Endothelial cell of umbilical vein (primary cell): ENCODE data around the gene COA7. TPM values are rescaled to one million over a fixed set of nuclear protein-coding genes. Genes with fewer than 3 reads are reported as not detected.

Source experiments
- BruUV-seq: library from RNA; stranded (reverse); fragments of 400-500 nt; replicated peaks from 2 replicates; lab custom pipeline; 2021; lab: Mats Ljungman, UMichigan
- CTCF ChIA-PET: fragments of 300-600, 350-600 bp; sonication (Branson Sonifier 250); formaldehyde crosslinking; loops from one replicate; lab custom pipeline; 2021; ENCODE audit warnings: antibody characterized with exemption, inconsistent platforms; lab: Charles Lee
- POLR2A ChIA-PET: fragments of 300-600, 350-600 bp; sonication (Branson Sonifier 250); formaldehyde crosslinking; loops from one replicate; lab custom pipeline; 2021; ENCODE audit warnings: antibody characterized with exemption, inconsistent platforms; lab: Charles Lee
- DNase-seq: peaks from one replicate; pipeline ENCODE4 v3.0.0-alpha.2; 2011; ENCODE audit warnings: low read depth, low spot score
- FAIRE-seq: peaks from 2 replicates; lab custom pipeline; 2011; peaks lifted over from hg19 to GRCh38; lab: Jason Lieb, UNC
- H2AFZ ChIP-seq: 2 replicates; pipeline ENCODE4 v1.6.0; 2012; ENCODE audit warnings: low read depth, low read length, control low read depth, inconsistent platforms
- H3K27ac ChIP-seq: 2 replicates; pipeline ENCODE4 v1.5.1; 2011; ENCODE audit warnings: low read depth, mild to moderate bottlenecking, control low read depth, low read length, moderate library complexity; ENCODE audit not compliant: insufficient read depth
- H3K27me3 ChIP-seq, 2 experiments: 2 replicates each; pipeline versions ENCODE4 v1.6.0 to v1.6.1; 2011; ENCODE audit warnings: low read length in 2 of 2, mixed read lengths in 1 of 2; ENCODE audit not compliant: control insufficient read depth in 2 of 2, insufficient read depth in 2 of 2
- H3K36me3 ChIP-seq, 2 experiments: 2 replicates in 1 of 2; 3 replicates in 1 of 2; pipeline ENCODE4 v1.5.1; 2011; ENCODE audit warnings: low read length in 2 of 2, mild to moderate bottlenecking in 1 of 2, moderate library complexity in 1 of 2; ENCODE audit not compliant: control insufficient read depth in 2 of 2, insufficient read depth in 2 of 2; ENCODE audit errors: extremely low read depth in 1 of 2
- H3K4me1 ChIP-seq: 3 replicates; pipeline ENCODE4 v1.5.1; 2011; ENCODE audit warnings: mild to moderate bottlenecking, low read length; ENCODE audit not compliant: control insufficient read depth, insufficient read depth; ENCODE audit errors: extremely low read depth
- H3K4me2 ChIP-seq: 2 replicates; pipeline ENCODE4 v1.6.1; 2011; ENCODE audit warnings: low read length, control low read depth, mixed read lengths; ENCODE audit not compliant: insufficient read depth
- H3K4me3 ChIP-seq, 3 experiments: fragments of 200-600 bp in 1 of 3; sonication (generic), shearing (Covaris generic) in 1 of 3; replicated peaks in 1 of 3; 2 replicates each; pipeline ENCODE4 v1.5.1; 2011 to 2016; ENCODE audit warnings: control low read depth in 3 of 3, low read length in 3 of 3, mild to moderate bottlenecking in 2 of 3, inconsistent platforms in 1 of 3, low read depth in 1 of 3, moderate library complexity in 1 of 3; ENCODE audit not compliant: insufficient read depth in 1 of 3
- H3K79me2 ChIP-seq: 2 replicates; pipeline ENCODE4 v1.6.0; 2012; ENCODE audit warnings: low read length, inconsistent platforms; ENCODE audit not compliant: control insufficient read depth, insufficient read depth
- H3K9ac ChIP-seq: replicated peaks from 2 replicates; pipeline ENCODE3; 2011; ENCODE audit warnings: low read length, control low read depth; ENCODE audit not compliant: insufficient read depth; ENCODE audit errors: extremely low read depth
- H3K9me1 ChIP-seq: replicated peaks from 3 replicates; pipeline ENCODE4 v1.6.0; 2011; ENCODE audit warnings: mild to moderate bottlenecking, low read length; ENCODE audit not compliant: control insufficient read depth, insufficient read depth; ENCODE audit errors: extremely low read depth
- H3K9me3 ChIP-seq: replicated peaks from 2 replicates; pipeline ENCODE4 v1.5.1; 2012; ENCODE audit warnings: low read length, inconsistent platforms; ENCODE audit not compliant: control insufficient read depth, insufficient read depth
- H4K20me1 ChIP-seq: replicated peaks from 2 replicates; pipeline ENCODE3; 2011; ENCODE audit warnings: mild to moderate bottlenecking, low read length; ENCODE audit not compliant: control insufficient read depth, insufficient read depth; ENCODE audit errors: extremely low read depth
- CTCF ChIP-seq, 2 donors: IDR thresholded peaks; 1 replicate in 1 of 2; 2 replicates in 1 of 2; pipeline ENCODE4 v1.5.1; 2011; ENCODE audit warnings: low read length in 2 of 2, mild to moderate bottlenecking in 2 of 2, moderate library complexity in 2 of 2, control low read depth in 1 of 2, inconsistent platforms in 1 of 2, low read depth in 1 of 2; ENCODE audit not compliant: insufficient read depth in 1 of 2; ENCODE audit errors: extremely low read depth in 1 of 2
- EZH2 ChIP-seq: IDR thresholded peaks from 2 replicates; pipeline ENCODE4 v1.6.1; 2012; ENCODE audit warnings: borderline replicate concordance, low read depth, mild to moderate bottlenecking, moderate library complexity, low read length, inconsistent platforms; ENCODE audit not compliant: severe bottlenecking
- FOS ChIP-seq: IDR thresholded peaks from 2 replicates; pipeline ENCODE4 v1.6.1; 2011; ENCODE audit warnings: mild to moderate bottlenecking, low read length, moderate library complexity, borderline replicate concordance; ENCODE audit not compliant: insufficient read depth
- GATA2 ChIP-seq: IDR thresholded peaks from 2 replicates; pipeline ENCODE4 v1.7.0; 2011; ENCODE audit warnings: low read depth, mild to moderate bottlenecking, moderate library complexity, mixed read lengths, low read length; ENCODE audit not compliant: insufficient read length, insufficient read depth
- JUN ChIP-seq: IDR thresholded peaks from 2 replicates; pipeline ENCODE4 v1.6.1; 2011; ENCODE audit warnings: borderline replicate concordance, low read depth; ENCODE audit not compliant: insufficient read length, insufficient read depth
- MYC ChIP-seq: IDR thresholded peaks from one replicate; pipeline ENCODE4 v1.6.1; 2011; ENCODE audit warnings: mild to moderate bottlenecking, low read depth, low read length
- POLR2A ChIP-seq: IDR thresholded peaks from 2 replicates; pipeline ENCODE4 v1.6.1; 2012; ENCODE audit warnings: low read depth, mild to moderate bottlenecking, control low read depth, low read length
- POLR2AphosphoS5 ChIP-seq: IDR thresholded peaks from 2 replicates; pipeline ENCODE4 v1.6.1; 2012; ENCODE audit warnings: low read depth, mild to moderate bottlenecking, control low read depth, low read length, moderate library complexity; ENCODE audit not compliant: insufficient read depth
- dilution Hi-C: fragments of 300-500 bp; cut with MboI; formaldehyde crosslinking; loops from one replicate; pipeline ENCODE4 v1.15.0; 2019; ENCODE audit warnings: low sequenced_read_pairs; ENCODE audit not compliant: extremely low pct_ligation_motif_present
- intact Hi-C: fragments of 100-400 bp; cut with micrococcal nuclease; formaldehyde crosslinking; loops from one replicate; pipeline ENCODE4 v1.10.0; 2022
- polyA plus RNA-seq, 4 experiments: library from polyadenylated mRNA; depleted of rRNA in 3 of 4; stranded (reverse) in 3 of 4; unstranded in 1 of 4; fragments of >200 nt; gene quantifications; 2 replicates each; pipeline versions ENCODE4 v1.2.1 to v1.2.3, GENCODE V29; 2011 to 2012; ENCODE audit warnings: missing spikeins in 1 of 4
- total RNA-seq: library from RNA; stranded (reverse); gene quantifications from 2 replicates; pipeline ENCODE4 v1.2.3, GENCODE V29; 2021
- TF ChIP-seq, protein P1 (sequence below): IDR thresholded peaks from 2 replicates; pipeline ENCODE4 v1.6.1; 2011; ENCODE audit not compliant: insufficient read depth, insufficient read length

Gene COA7
- total and polyA plus RNA-seq, 2 donors (not counting 3 experiments of a cell fraction or from before 2014, with no cell fraction given): 11.7 to 28.6 TPM

GRCh38 chr1:52658795-52659194 is 39.4 kb downstream of the COA7 start:
- CTCF ChIA-PET: interaction anchor here (1.0 to 1.4 kb wide), 2 partner anchors 8 to 27 kb away, joined by 3 to 4 read pairs; no protein-coding TSS in a partner anchor
- Histone ChIP-seq H3K9me1 (no peaks in the 10 kb centered on the region), H4K20me1 (no peaks in the 10 kb centered on the region), H3K4me3 (no peak overlapping the region), H3K79me2 (no peaks in the 10 kb centered on the region), H3K9ac (no peak overlapping the region), H3K9me3 (no peaks in the 10 kb centered on the region), H3K36me3 (no peaks in the 10 kb centered on the region), H3K4me1 (no peaks in the 10 kb centered on the region), H3K27me3 (peaks cover 0 to 2% of the 10 kb centered on the region in 2 experiments), H3K4me2 (no peak overlapping the region), H2AFZ (no peak overlapping the region), H3K27ac (no peak overlapping the region)
- POLR2A ChIA-PET: no interaction called here
- no peak for DNase-seq
- FAIRE-seq: no peak
- intact Hi-C loops: no loop called here
- BruUV-seq: no TSS peak
- dilution Hi-C loops: no loop called here
- TF ChIP-seq GATA2 (no peak), POLR2A (no peak), CTCF (IDR thresholded peaks at IDR 0.05; ENCODE audit: extremely low read depth in 1 of 2, insufficient read depth in 1 of 2, low read depth in 1 of 2, low read length in 2 of 2) (no peak), EZH2 (no peak), MYC (no peak), POLR2AphosphoS5 (no peak), FOS (no peak), JUN (no peak)
- TF ChIP-seq, protein P1, sequence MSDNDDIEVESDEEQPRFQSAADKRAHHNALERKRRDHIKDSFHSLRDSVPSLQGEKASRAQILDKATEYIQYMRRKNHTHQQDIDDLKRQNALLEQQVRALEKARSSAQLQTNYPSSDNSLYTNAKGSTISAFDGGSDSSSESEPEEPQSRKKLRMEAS: no peak
